Measurements from ENCODE around the gene SLC29A1.

Gene SLC29A1

GRCh38 chr6:44273617-44274016, 50.2 kb downstream of the SLC29A1 start:
- H3K4me3 ChIP-seq (ENCODE audit: low read depth, low read length), result no peak overlapping the region
- no peak for DNase-seq (ENCODE audit: low read depth)
- TF ChIP-seq MAX (IDR thresholded peaks at IDR 0.05; ENCODE audit: low read depth, low read length), result no peak
- TF ChIP-seq CTCF (IDR thresholded peaks at IDR 0.05; ENCODE audit: low read depth, low read length), result no peak
- TF ChIP-seq POLR2A (IDR thresholded peaks at IDR 0.05; ENCODE audit: extremely low read depth, insufficient read length), result no peak
- TF ChIP-seq MYC (IDR thresholded peaks at IDR 0.05; ENCODE audit: low read depth, low read length), result no peak

GRCh38 chr6:44275271-44275748, 51.9 kb downstream of the SLC29A1 start:
- no peak overlapping the region for H3K4me3 ChIP-seq (ENCODE audit: low read depth, low read length)
- TF ChIP-seq POLR2A (IDR thresholded peaks at IDR 0.05; ENCODE audit: extremely low read depth, insufficient read length), result no peak
- no peak for TF ChIP-seq MYC (IDR thresholded peaks at IDR 0.05; ENCODE audit: low read depth, low read length)
- TF ChIP-seq CTCF (IDR thresholded peaks at IDR 0.05; ENCODE audit: low read depth, low read length), result no peak
- TF ChIP-seq MAX (IDR thresholded peaks at IDR 0.05; ENCODE audit: low read depth, low read length), result no peak
- DNase-seq (ENCODE audit: low read depth), result no peak

GRCh38 chr6:44275749-44276648, 52.6 kb downstream of the SLC29A1 start:
- TF ChIP-seq POLR2A (IDR thresholded peaks at IDR 0.05; ENCODE audit: extremely low read depth, insufficient read length) (no peak), MAX (IDR thresholded peaks at IDR 0.05; ENCODE audit: low read depth, low read length) (no peak), CTCF (IDR thresholded peaks at IDR 0.05; ENCODE audit: low read depth, low read length) (no peak), MYC (IDR thresholded peaks at IDR 0.05; ENCODE audit: low read depth, low read length) (no peak)
- DNase-seq (ENCODE audit: low read depth), result no peak
- no peak overlapping the region for H3K4me3 ChIP-seq (ENCODE audit: low read depth, low read length)

- no peak for DNase-seq (ENCODE audit: low read depth)
- no peak overlapping the region for H3K4me3 ChIP-seq (ENCODE audit: low read depth, low read length)
- TF ChIP-seq POLR2A (IDR thresholded peaks at IDR 0.05; ENCODE audit: extremely low read depth, insufficient read length) (no peak), CTCF (IDR thresholded peaks at IDR 0.05; ENCODE audit: low read depth, low read length) (no peak), MAX (IDR thresholded peaks at IDR 0.05; ENCODE audit: low read depth, low read length) (no peak), MYC (IDR thresholded peaks at IDR 0.05; ENCODE audit: low read depth, low read length) (no peak)
These were observed 53.6 kb downstream of the SLC29A1 start for GRCh38 chr6:44276667-44277640.

- no peak overlapping the region for H3K4me3 ChIP-seq (ENCODE audit: low read depth, low read length)
- TF ChIP-seq POLR2A (IDR thresholded peaks at IDR 0.05; ENCODE audit: extremely low read depth, insufficient read length) (no peak), MYC (IDR thresholded peaks at IDR 0.05; ENCODE audit: low read depth, low read length) (no peak), CTCF (IDR thresholded peaks at IDR 0.05; ENCODE audit: low read depth, low read length) (no peak), MAX (IDR thresholded peaks at IDR 0.05; ENCODE audit: low read depth, low read length) (no peak)
- no peak for DNase-seq (ENCODE audit: low read depth)
These were observed 54.4 kb downstream of the SLC29A1 start for GRCh38 chr6:44277763-44278162.
